T-helper 2 cell (primary cell): ENCODE data around the gene WFDC9.
A peak's percentile ranks its signal among the peaks of the same experiment; 100 is the strongest.
"Not testable (repeated sequence)": the region's sequence is repeated elsewhere in the genome, so short reads cannot be mapped to it uniquely, and the experiment has no call there.

Experiments
- DNase-seq, 5 experiments: peaks; one replicate each; pipeline versions ENCODE4 v3.0.0 to v3.0.0-alpha.2; 2012 to 2022

The WFDC9 gene

GRCh38 chr20:45592574-45593189 is 38.4 kb downstream of the WFDC9 start:
- DNase-seq: peak in 1 of 5 experiments; percentile 51

GRCh38 chr20:45589725-45590124 is 41.4 kb downstream of the WFDC9 start:
- no peak for DNase-seq

GRCh38 chr20:45588800-45589199 is 42.3 kb downstream of the WFDC9 start:
- no peak for DNase-seq

GRCh38 chr20:45585986-45586385 is 45.1 kb downstream of the WFDC9 start:
- DNase-seq: not testable (repeated sequence)

GRCh38 chr20:45584294-45584693 is 46.8 kb downstream of the WFDC9 start:
- DNase-seq: not testable (repeated sequence)

- no peak for DNase-seq
These were observed 47.6 kb downstream of the WFDC9 start for GRCh38 chr20:45583502-45583901.

GRCh38 chr20:45581702-45582101 is 49.4 kb downstream of the WFDC9 start:
- no peak for DNase-seq

- no peak for DNase-seq
These were observed 51.9 kb downstream of the WFDC9 start, which contains the start of gene WFDC8 for GRCh38 chr20:45579184-45579583. TSS of gene WFDC8 (minus strand) at chr20:45579284. CDS start at chr20:45579247, 37 bp downstream.

GRCh38 chr20:45578231-45578630 is 52.9 kb downstream of the WFDC9 start:
- DNase-seq: no peak

GRCh38 chr20:45576995-45577394 is 54.1 kb downstream of the WFDC9 start:
- DNase-seq: no peak

- DNase-seq: no peak
These were observed 55.2 kb downstream of the WFDC9 start for GRCh38 chr20:45575931-45576330.

- DNase-seq: not testable (repeated sequence)
These were observed 61.4 kb downstream of the WFDC9 start for GRCh38 chr20:45569650-45570049.

GRCh38 chr20:45564760-45565276 is 66.3 kb downstream of the WFDC9 start:
- no peak for DNase-seq
